HuH-7 (cell line): ENCODE data around the gene AIFM3.
A peak's percentile ranks its signal among the peaks of the same experiment; 100 is the strongest.
"Not testable (repeated sequence)": the region's sequence is repeated elsewhere in the genome, so short reads cannot be mapped to it uniquely, and the experiment has no call there.

Experiments used
- DNase-seq: peaks from one replicate; pipeline ENCODE4 v3.0.0; 2011; ENCODE audit warnings: low spot score

AIFM3 gene

GRCh38 chr22:21003782-21004181 lies 36.7 kb downstream of the AIFM3 start:
- DNase-seq = no peak

DNA sequence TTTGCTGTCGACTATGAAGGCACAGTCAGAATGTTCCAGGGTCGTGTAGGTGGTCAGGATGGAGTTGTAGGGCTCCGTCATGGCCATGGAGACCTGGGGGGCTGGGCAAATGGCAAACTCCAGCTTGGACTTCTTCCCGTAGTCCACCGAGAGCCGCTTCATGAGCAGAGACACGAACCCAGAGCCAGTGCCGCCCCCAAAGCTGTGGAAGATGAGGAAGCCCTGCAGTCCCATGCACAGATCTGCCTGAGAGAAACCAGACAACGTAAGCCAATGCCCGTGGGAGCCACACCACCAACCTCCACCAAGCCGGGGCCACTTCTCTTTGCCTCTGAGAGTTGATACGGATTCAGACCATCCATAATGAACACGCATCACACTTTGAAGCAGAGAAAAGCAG lies 42.2 kb downstream of the AIFM3 start:
- not testable (repeated sequence) for DNase-seq

DNA sequence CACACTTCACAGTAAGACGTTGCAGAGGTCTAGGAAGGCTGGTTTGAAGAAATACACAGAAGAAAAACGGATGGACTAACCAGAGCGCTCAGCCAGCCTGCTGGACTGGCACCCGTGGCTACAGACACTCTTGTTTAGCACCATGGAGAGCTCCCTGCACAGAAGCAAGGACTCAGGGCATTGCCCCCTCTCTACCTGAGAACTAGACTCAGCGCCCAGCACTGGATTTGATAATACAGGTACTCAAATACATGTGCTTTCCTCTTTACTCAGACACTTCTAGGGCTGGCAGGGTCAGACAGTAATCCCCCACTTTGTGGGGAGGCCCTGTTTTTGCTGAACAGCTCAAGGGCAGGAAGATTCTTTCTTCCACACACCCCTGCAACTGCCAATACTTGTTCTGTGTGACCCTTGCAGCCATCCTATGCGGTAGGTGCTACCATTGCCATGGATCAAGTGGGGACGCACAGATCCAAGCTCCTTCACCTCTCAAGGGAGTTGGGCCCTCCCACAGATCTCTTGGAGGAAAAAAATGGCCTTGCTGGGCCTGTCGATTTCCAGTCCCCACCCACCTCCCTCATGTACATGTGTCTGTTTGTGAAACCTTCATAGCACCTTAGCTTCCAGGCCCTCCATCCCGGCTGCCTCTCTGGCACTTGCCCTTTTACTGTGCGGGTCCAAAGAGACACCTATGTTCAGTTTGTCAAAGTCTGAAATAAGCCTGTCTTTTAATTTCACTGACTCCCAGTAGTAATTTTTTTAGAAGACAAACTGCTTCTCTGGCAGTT lies 42.8 kb downstream of the AIFM3 start:
- DNase-seq = no peak

DNA sequence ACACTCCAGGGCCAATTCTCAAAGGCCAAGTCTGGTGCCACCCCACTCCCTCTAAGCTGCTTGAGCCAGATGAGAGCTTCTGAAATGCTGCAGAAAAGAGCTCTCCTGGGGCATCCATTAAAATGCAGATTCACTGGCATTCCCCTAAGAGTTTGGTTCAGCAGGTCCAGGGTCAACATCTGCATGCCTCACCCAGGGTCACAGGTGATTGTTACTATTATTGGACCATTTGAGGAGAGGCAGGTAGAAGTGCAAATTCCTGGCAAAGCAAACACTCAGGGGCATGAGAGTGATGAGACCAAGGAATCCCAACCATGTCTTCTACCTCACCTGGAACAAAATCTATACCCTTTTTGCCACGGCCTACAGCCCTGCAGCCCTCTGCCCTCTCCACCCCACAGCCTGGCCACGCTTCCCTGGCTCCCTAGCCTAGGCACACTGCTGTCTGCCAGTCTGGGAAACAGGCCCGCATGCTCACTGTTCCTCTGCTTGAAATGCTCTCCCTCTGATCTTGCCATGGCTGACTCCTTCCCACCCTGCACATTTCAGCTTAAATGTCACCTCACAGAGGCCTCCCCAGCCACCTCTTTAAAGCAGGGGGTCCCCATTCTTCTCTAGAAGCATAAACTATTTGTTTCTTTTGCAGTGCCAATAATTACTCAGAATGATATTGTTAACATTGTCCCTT lies 43.5 kb downstream of the AIFM3 start:
- no peak for DNase-seq

- DNase-seq = no peak
Observed at GRCh38 chr22:21012446-21013407, 45.7 kb downstream of the AIFM3 start.

DNA sequence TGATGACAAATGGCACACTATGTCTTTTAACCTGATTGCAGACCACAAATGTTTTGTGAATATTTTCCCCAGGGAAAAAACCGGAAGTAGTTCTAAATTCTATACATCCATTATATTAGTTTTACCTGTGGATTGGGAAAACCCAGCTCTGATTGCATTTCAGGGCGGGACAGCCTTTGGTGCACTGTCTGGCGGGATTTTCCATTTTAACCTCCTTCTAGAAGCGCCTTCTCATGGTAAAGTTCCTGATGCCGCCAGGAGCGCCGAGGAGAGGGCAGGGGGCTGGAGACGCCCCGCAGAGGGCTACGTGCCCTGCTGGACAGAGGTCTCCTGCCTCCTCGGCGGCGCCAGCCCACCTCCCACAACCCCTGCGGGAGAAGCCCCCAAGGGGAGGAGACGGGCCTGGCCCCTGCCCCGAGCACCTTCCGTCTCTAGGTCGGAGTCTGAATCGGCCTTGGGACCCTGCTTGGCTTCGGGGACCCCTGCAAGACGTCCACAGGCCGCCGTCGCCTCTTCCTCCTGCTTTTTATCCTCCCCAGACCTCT lies 46.7 kb downstream of the AIFM3 start:
- DNase-seq = no peak

GRCh38 chr22:21014202-21014725 lies 47.2 kb downstream of the AIFM3 start:
- peak; percentile 99 for DNase-seq

- DNase-seq = peak; percentile 74
Observed at GRCh38 chr22:21014726-21015465, 47.8 kb downstream of the AIFM3 start, which contains the start of gene P2RX6. Gene P2RX6 (plus strand): TSS chr22:21015165. CDS start chr22:21015175, 10 bp downstream.

DNA sequence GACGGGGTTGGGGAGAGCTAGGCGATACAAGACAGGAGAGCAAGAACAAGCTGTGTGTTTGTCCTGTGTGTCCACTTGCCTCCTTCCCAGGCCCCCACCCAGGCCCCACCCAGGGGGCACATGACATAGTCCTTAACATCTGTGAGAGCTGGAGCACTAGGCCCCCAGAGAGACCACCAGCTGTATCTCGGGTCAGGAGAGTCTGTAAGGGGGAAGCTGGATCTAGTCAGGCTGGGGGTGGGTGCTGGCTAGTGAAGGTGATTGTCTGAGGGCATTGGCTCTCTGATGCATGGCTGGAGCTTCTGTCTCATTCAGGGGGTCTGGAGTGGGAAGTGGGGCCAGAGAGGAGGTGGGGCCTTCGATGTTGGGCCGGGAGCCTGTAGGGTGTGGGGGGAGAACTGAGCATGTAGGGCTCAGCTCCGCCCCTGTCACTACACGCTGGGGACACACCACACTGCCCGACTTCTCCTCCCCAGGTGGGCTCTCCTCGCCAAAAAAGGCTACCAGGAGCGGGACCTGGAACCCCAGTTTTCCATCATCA lies 48.5 kb downstream of the AIFM3 start:
- no peak for DNase-seq

GRCh38 chr22:21016644-21017420 lies 49.8 kb downstream of the AIFM3 start:
- DNase-seq = no peak

GRCh38 chr22:21018314-21018713 lies 51.3 kb downstream of the AIFM3 start:
- DNase-seq = no peak

- DNase-seq = peak; percentile 91
Observed at GRCh38 chr22:21020802-21021429, 53.9 kb downstream of the AIFM3 start.

- DNase-seq = no peak
Observed at GRCh38 chr22:21022507-21022906, 55.5 kb downstream of the AIFM3 start.

DNA sequence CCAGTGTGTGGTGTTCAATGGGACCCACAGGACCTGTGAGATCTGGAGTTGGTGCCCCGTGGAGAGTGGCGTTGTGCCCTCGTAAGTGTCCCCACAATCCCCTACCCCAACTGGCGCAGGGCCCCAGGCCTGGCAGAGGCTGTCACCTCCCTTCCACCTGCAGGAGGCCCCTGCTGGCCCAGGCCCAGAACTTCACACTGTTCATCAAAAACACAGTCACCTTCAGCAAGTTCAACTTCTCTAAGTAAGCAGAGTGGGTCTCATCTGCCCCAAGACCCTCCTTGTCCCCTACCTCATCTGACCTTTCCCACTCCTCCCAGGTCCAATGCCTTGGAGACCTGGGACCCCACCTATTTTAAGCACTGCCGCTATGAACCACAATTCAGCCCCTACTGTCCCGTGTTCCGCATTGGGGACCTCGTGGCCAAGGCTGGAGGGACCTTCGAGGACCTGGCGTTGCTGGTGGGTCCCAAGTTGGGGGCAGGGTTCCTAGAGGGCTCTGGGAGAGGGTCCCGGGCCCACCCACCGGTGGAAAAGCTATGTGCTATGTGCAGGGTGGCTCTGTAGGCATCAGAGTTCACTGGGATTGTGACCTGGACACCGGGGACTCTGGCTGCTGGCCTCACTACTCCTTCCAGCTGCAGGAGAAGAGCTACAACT lies 56.0 kb downstream of the AIFM3 start:
- no peak for DNase-seq

- DNase-seq = no peak
Observed at GRCh38 chr22:21025266-21025665, 58.2 kb downstream of the AIFM3 start.

DNA sequence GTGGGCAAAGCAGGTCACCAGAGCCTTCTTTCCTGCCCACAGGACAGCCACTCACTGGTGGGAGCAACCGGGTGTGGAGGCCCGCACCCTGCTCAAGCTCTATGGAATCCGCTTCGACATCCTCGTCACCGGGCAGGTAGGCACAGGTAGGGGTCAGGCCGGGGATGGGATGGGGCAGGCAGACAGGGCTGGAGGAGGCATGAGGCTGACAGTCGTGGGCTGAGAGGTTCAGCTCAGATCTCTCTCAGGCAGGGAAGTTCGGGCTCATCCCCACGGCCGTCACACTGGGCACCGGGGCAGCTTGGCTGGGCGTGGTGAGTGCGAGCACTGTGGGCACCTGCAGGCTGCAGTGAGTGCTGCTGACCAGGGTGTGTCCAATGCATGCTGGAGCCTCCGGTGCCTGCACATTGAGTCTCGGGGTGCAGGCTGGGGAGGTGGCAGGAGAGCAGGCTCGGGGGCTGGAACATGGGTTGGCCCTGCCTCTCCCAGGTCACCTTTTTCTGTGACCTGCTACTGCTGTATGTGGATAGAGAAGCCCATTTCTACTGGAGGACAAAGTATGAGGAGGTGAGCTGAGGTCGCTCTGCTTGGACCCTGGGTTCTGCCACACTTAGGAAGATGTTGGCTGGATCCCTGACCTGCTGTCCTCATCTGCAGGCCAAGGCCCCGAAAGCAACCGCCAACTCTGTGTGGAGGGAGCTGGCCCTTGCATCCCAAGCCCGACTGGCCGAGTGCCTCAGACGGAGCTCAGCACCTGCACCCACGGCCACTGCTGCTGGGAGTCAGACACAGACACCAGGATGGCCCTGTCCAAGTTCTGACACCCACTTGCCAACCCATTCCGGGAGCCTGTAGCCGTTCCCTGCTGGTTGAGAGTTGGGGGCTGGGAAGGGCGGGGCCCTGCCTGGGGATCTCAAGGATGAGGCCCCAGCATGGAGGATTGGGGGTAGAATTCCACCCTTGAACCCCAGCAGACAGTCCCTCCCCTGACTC lies 59.0 kb downstream of the AIFM3 start:
- no peak for DNase-seq
